Erythroblast (primary cell): ENCODE results near the gene TIMM29.

Source experiments
- GATA1 ChIP-seq: IDR thresholded peaks from 2 replicates; pipeline ENCODE4 v1.6.1; 2011; ENCODE audit warnings: low read depth, mild to moderate bottlenecking, control low read depth, low read length, moderate library complexity
- POLR2A ChIP-seq: IDR thresholded peaks from 2 replicates; pipeline ENCODE4 v1.6.1; 2011; ENCODE audit warnings: mild to moderate bottlenecking, low read length

- no peak for TF ChIP-seq POLR2A
- no peak for TF ChIP-seq GATA1
Observed at GRCh38 chr19:10891405-10892086, 37.1 kb upstream of the TIMM29 start.
